ENCODE results near the gene LOXL4.

DNA sequence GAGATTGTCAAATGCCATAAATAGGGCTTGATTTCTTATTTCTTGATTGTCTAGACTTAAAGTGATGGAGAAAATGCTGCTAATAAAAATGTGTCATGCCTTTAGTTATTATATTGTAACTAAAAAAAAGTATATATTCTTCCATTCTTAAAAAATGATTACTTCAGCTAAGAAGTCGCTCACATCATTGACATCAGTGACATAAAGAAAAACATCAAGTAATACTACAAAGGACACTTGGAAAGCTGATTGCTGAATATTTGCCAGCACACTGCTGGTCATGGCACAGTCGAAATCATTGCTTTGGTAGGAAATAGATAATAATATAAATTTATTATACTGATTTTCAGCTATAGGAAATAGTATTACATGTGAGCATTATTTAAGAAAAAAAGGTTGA, 62.6 kb downstream of the LOXL4 start:
- TF ChIP-seq POLR2A (IDR thresholded peaks at IDR 0.05), result no peak
- TF ChIP-seq, protein P1, sequence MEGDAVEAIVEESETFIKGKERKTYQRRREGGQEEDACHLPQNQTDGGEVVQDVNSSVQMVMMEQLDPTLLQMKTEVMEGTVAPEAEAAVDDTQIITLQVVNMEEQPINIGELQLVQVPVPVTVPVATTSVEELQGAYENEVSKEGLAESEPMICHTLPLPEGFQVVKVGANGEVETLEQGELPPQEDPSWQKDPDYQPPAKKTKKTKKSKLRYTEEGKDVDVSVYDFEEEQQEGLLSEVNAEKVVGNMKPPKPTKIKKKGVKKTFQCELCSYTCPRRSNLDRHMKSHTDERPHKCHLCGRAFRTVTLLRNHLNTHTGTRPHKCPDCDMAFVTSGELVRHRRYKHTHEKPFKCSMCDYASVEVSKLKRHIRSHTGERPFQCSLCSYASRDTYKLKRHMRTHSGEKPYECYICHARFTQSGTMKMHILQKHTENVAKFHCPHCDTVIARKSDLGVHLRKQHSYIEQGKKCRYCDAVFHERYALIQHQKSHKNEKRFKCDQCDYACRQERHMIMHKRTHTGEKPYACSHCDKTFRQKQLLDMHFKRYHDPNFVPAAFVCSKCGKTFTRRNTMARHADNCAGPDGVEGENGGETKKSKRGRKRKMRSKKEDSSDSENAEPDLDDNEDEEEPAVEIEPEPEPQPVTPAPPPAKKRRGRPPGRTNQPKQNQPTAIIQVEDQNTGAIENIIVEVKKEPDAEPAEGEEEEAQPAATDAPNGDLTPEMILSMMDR (IDR thresholded peaks at IDR 0.05), result no peak
